ENCODE results near the gene SLC19A1. TPM values are rescaled to one million over a fixed set of nuclear protein-coding genes. Genes with fewer than 3 reads are reported as not detected.

The SLC19A1 gene
- polyA plus RNA-seq, 1 of the 3 experiments (the other 2 are of a cell fraction) = 15.0 TPM

- Histone ChIP-seq H3K36me3 (replicated peaks in 1 of 2; ENCODE audit: control insufficient read depth in 1 of 2, insufficient read depth in 2 of 2, low read length in 1 of 2) (no peaks in the 10 kb centered on the region), H3K4me1 (ENCODE audit: control insufficient read depth in 1 of 2, insufficient read depth in 2 of 2, low read depth in 1 of 2, low read length in 1 of 2) (peaks cover 0 to under 1% of the 10 kb centered on the region in 2 experiments; a peak in 1 of 4 replicates), H3K9ac (no peak overlapping the region), H3K9me3 (no peaks in the 10 kb centered on the region), H2AFZ (ENCODE audit: low read depth) (no peak overlapping the region), H3K79me2 (ENCODE audit: insufficient read depth) (no peaks in the 10 kb centered on the region), H4K20me1 (ENCODE audit: insufficient read depth) (no peaks in the 10 kb centered on the region), H3F3A (replicated peaks; ENCODE audit: insufficient read depth) (peaks cover under 1% of the 10 kb centered on the region), H3K27me3 (ENCODE audit: insufficient read depth) (no peaks in the 10 kb centered on the region), H3K27ac (ENCODE audit: low read depth in 2 of 2, low read length in 1 of 2) (no peak overlapping the region), H3K4me3 (ENCODE audit: low read depth in 2 of 2, low read length in 1 of 2) (no peak overlapping the region), H3K4me2 (0 out of 2 replicates have a peak overlapping the region, but pooled peaks have one; percentile 32), H3K9me2 (no peaks in the 10 kb centered on the region)
- ChIA-PET POLR2A (no interaction called here), CTCF (interaction anchor here (0.7 to 1.1 kb wide), 3 partner anchors 16 to 270 kb away, joined by 3 to 4 read pairs (median 3); no protein-coding TSS in a partner anchor)
- WGBS (ENCODE audit: low lambda C conversion rate) = 89% methylated on average over 17 of the region's 17 CpGs
- TF ChIP-seq TEAD4 (IDR thresholded peaks at IDR 0.05; ENCODE audit: borderline replicate concordance, insufficient read depth) (no peak), TAF1 (IDR thresholded peaks at IDR 0.05; ENCODE audit: borderline replicate concordance, low read depth, low read length) (no peak), CHD2 (IDR thresholded peaks at IDR 0.05; ENCODE audit: low read length, partially characterized antibody) (no peak), POLR2AphosphoS5 (IDR thresholded peaks at IDR 0.05; ENCODE audit: low read depth, low read length) (no peak), RXRA (IDR thresholded peaks at IDR 0.05; ENCODE audit: borderline replicate concordance, low read depth) (no peak), MXI1 (IDR thresholded peaks at IDR 0.05; ENCODE audit: low read depth, low read length) (no peak), NRF1 (IDR thresholded peaks at IDR 0.05; ENCODE audit: low read depth, low read length) (no peak), CTCF (IDR thresholded peaks at IDR 0.05) (no peak), REST (IDR thresholded peaks at IDR 0.05; ENCODE audit: low read depth, low read length) (no peak), EZH2phosphoT487 (IDR thresholded peaks at IDR 0.05; ENCODE audit: borderline replicate concordance, low read depth) (no peak), ELF1 (IDR thresholded peaks at IDR 0.05) (no peak), RFX5 (IDR thresholded peaks at IDR 0.05; ENCODE audit: low read length) (no peak), ZBTB33 (IDR thresholded peaks at IDR 0.05; ENCODE audit: borderline replicate concordance, low read depth) (no peak), PBX3 (IDR thresholded peaks at IDR 0.05) (no peak), NFIC (IDR thresholded peaks at IDR 0.05; ENCODE audit: borderline replicate concordance) (no peak), SMC3 (IDR thresholded peaks at IDR 0.05; ENCODE audit: low read depth, low read length) (no peak)
- DNase-seq = no peak
These were observed 8.4 kb upstream of the SLC19A1 start for GRCh38 chr21:45550522-45551210.

Measured in SK-N-SH (cell line).